Hepatocyte (in vitro differentiated cells): ENCODE results near the gene PRX. TPM values are rescaled to one million over a fixed set of nuclear protein-coding genes. Genes with fewer than 3 reads are reported as not detected.

ENCODE experiments used
- DNase-seq: peaks from one replicate; pipeline ENCODE4 v3.0.0-alpha.2; 2016; ENCODE audit warnings: low spot score
- H2AFZ ChIP-seq: fragments of 200-600 bp; sonication (generic); 2 replicates; pipeline ENCODE4 v1.6.0; 2016; ENCODE audit warnings: antibody characterized with exemption, mild to moderate bottlenecking
- H3K27ac ChIP-seq: fragments of 200-600 bp; sonication (generic); 2 replicates; pipeline ENCODE4 v1.5.1; 2016; ENCODE audit warnings: mild to moderate bottlenecking
- H3K27me3 ChIP-seq: fragments of 200-600 bp; sonication (generic); 2 replicates; pipeline ENCODE4 v1.6.1; 2016
- H3K36me3 ChIP-seq: fragments of 200-600 bp; sonication (generic); replicated peaks from 2 replicates; pipeline ENCODE4 v1.5.1; 2016; ENCODE audit warnings: low read depth; ENCODE audit not compliant: insufficient read depth
- H3K4me1 ChIP-seq: fragments of 200-600 bp; sonication (generic); 2 replicates; pipeline ENCODE4 v1.5.1; 2016; ENCODE audit warnings: mild to moderate bottlenecking, moderate library complexity; ENCODE audit not compliant: insufficient read depth
- H3K4me2 ChIP-seq: fragments of 200-600 bp; sonication (generic); 2 replicates; pipeline ENCODE4 v1.6.0; 2016
- H3K4me3 ChIP-seq: fragments of 200-600 bp; sonication (generic); 2 replicates; pipeline ENCODE4 v1.5.1; 2016; ENCODE audit warnings: mild to moderate bottlenecking
- H3K79me2 ChIP-seq: fragments of 200-600 bp; sonication (generic); 2 replicates; pipeline ENCODE4 v1.6.0; 2017; ENCODE audit warnings: mild to moderate bottlenecking
- H3K9me2 ChIP-seq: fragments of 200-600 bp; sonication (generic); replicated peaks from 2 replicates; pipeline ENCODE4 v1.6.0; 2017; ENCODE audit warnings: mild to moderate bottlenecking; ENCODE audit not compliant: insufficient read depth
- H3K9me3 ChIP-seq: fragments of 200-600 bp; sonication (generic); 2 replicates; pipeline ENCODE4 v1.5.1; 2016; ENCODE audit warnings: low read depth, mild to moderate bottlenecking
- H4K20me1 ChIP-seq: fragments of 200-600 bp; sonication (generic); 2 replicates; pipeline ENCODE4 v1.6.0; 2016; ENCODE audit warnings: mild to moderate bottlenecking; ENCODE audit not compliant: insufficient read depth, poor library complexity, severe bottlenecking
- CTCF ChIP-seq: fragments of 200-600 bp; sonication (generic); IDR thresholded peaks from 2 replicates; pipeline ENCODE4 v1.5.1; 2016; ENCODE audit warnings: antibody characterized with exemption, mild to moderate bottlenecking; ENCODE audit not compliant: poor library complexity
- EZH2 ChIP-seq: fragments of 200-600 bp; sonication (generic); IDR thresholded peaks from 2 replicates; pipeline ENCODE4 v1.6.1; 2016; ENCODE audit warnings: antibody characterized with exemption, mild to moderate bottlenecking, borderline replicate concordance
- EZH2phosphoT487 ChIP-seq: fragments of 200-600 bp; sonication (generic); IDR thresholded peaks from one replicate; pipeline ENCODE4 v1.6.1; 2018; ENCODE audit warnings: antibody characterized with exemption, mild to moderate bottlenecking, low read depth, moderate library complexity; ENCODE audit not compliant: unreplicated experiment, severe bottlenecking
- WGBS: methylation state at CpG from one replicate; pipeline ENCODE4 v1.1.6; 2016; ENCODE audit warnings: low lambda C conversion rate; ENCODE audit errors: missing lambda C conversion rate; 5-methylcytosine and 5-hydroxymethylcytosine counted together
- polyA plus RNA-seq: library from polyadenylated mRNA; unstranded; fragments of >200 nt; fragmentation: Nextera tagmentation; extraction: Ambion mirVana; gene quantifications from 2 replicates; pipeline ENCODE4 v1.2.1, GENCODE V29; 2016
- total RNA-seq: library from RNA; depleted of rRNA; stranded (reverse); fragments of >200 nt; gene quantifications from 2 replicates; pipeline ENCODE4 v1.2.3, GENCODE V29; 2014

The PRX gene
- total and polyA plus RNA-seq, 2 experiments from 2014 or later = 0.80 to 1.9 TPM

- H4K20me1 ChIP-seq = no peaks in the 10 kb centered on the region
- no peaks in the 10 kb centered on the region for H3K27me3 ChIP-seq
- H2AFZ ChIP-seq = no peak within 1 kb of the TSS
- TF ChIP-seq CTCF (no peak), EZH2 (no peak), EZH2phosphoT487 (no peak)
- no peak within 1 kb of the TSS for H3K4me3 ChIP-seq
- no peaks in the 10 kb centered on the region for H3K9me3 ChIP-seq
- DNase-seq = no peak
- 84% methylated on average over 10 of the region's 10 CpGs for WGBS
- H3K79me2 ChIP-seq = no peaks in the 10 kb centered on the region
- H3K4me1 ChIP-seq = no peaks in the 10 kb centered on the region
- H3K4me2 ChIP-seq = no peak within 1 kb of the TSS
- no peaks in the 10 kb centered on the region for H3K36me3 ChIP-seq
- no peaks in the 10 kb centered on the region for H3K9me2 ChIP-seq
- H3K27ac ChIP-seq = no peak within 1 kb of the TSS
These were observed 23.0 kb downstream of the PRX start, which contains the start of gene HIPK4 for GRCh38 chr19:40390084-40390742. Gene HIPK4, minus strand, starts transcription at chr19:40390181. Its CDS starts 279 bp downstream, at chr19:40389902.

- Histone ChIP-seq H3K27ac (no peak overlapping the region), H3K9me3 (no peaks in the 10 kb centered on the region), H3K79me2 (no peaks in the 10 kb centered on the region), H3K27me3 (no peaks in the 10 kb centered on the region), H3K9me2 (no peaks in the 10 kb centered on the region), H3K36me3 (no peaks in the 10 kb centered on the region), H4K20me1 (no peaks in the 10 kb centered on the region), H2AFZ (no peak overlapping the region), H3K4me2 (no peak overlapping the region), H3K4me1 (no peaks in the 10 kb centered on the region), H3K4me3 (no peak overlapping the region)
- no peak for TF ChIP-seq EZH2phosphoT487
- TF ChIP-seq EZH2 = no peak
- no peak for TF ChIP-seq CTCF
- 96% methylated on average over 33 of the region's 33 CpGs for WGBS
- no peak for DNase-seq
These were observed 23.6 kb downstream of the PRX start for GRCh38 chr19:40389404-40390083.

- Histone ChIP-seq H3K27ac (no peak overlapping the region), H3K4me2 (no peak overlapping the region), H4K20me1 (no peaks in the 10 kb centered on the region), H3K4me1 (no peaks in the 10 kb centered on the region), H3K9me3 (no peaks in the 10 kb centered on the region), H3K9me2 (no peaks in the 10 kb centered on the region), H3K27me3 (no peaks in the 10 kb centered on the region), H3K36me3 (no peaks in the 10 kb centered on the region), H3K4me3 (no peak overlapping the region), H3K79me2 (no peaks in the 10 kb centered on the region), H2AFZ (no peak overlapping the region)
- 66% methylated on average over 3 of the region's 3 CpGs for WGBS
- DNase-seq = no peak
- no peak for TF ChIP-seq EZH2phosphoT487
- TF ChIP-seq EZH2 = no peak
- no peak for TF ChIP-seq CTCF
These were observed 24.7 kb downstream of the PRX start for GRCh38 chr19:40388481-40388880.
